Lower leg skin (tissue), 3 donors: ENCODE measurements around the gene YIPF5.

Experiments used
- POLR2A ChIP-seq, 2 donors: fragments of 450-650 bp; IDR thresholded peaks; one replicate each; pipeline ENCODE4 v1.6.1; 2016 to 2017; ENCODE audit warnings: antibody characterized with exemption in 2 of 2, mild to moderate bottlenecking in 1 of 2, moderate library complexity in 1 of 2
- TF ChIP-seq, protein P1 (sequence below), 3 donors: fragments of 450-650 bp; IDR thresholded peaks; one replicate each; pipeline ENCODE4 v1.5.1; 2016; ENCODE audit warnings: antibody characterized with exemption in 3 of 3, mild to moderate bottlenecking in 3 of 3, moderate library complexity in 2 of 3

DNA sequence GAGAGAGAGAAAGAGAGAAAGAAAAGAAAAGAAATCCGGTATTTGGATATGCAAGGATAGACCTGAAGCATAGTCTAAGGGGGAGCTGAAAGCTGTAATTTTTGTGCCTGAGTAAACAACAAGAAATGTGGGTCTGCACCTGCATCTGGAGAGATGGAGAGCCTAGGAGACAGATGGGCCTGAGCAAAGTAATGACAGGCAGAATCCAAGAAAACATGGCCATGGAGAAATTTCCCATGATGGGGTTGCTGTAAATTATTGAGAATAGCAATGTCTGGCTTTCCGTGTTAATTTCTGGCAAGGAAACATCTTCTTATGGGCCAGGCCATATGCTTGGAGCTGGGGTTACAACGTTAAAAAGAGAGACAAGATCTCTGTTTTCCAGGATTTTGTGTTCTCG lies 40.2 kb downstream of the YIPF5 start:
- TF ChIP-seq, protein P1, sequence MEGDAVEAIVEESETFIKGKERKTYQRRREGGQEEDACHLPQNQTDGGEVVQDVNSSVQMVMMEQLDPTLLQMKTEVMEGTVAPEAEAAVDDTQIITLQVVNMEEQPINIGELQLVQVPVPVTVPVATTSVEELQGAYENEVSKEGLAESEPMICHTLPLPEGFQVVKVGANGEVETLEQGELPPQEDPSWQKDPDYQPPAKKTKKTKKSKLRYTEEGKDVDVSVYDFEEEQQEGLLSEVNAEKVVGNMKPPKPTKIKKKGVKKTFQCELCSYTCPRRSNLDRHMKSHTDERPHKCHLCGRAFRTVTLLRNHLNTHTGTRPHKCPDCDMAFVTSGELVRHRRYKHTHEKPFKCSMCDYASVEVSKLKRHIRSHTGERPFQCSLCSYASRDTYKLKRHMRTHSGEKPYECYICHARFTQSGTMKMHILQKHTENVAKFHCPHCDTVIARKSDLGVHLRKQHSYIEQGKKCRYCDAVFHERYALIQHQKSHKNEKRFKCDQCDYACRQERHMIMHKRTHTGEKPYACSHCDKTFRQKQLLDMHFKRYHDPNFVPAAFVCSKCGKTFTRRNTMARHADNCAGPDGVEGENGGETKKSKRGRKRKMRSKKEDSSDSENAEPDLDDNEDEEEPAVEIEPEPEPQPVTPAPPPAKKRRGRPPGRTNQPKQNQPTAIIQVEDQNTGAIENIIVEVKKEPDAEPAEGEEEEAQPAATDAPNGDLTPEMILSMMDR (IDR thresholded peaks at IDR 0.05): no peak
- TF ChIP-seq POLR2A (IDR thresholded peaks at IDR 0.05): no peak
